Pancreas (tissue), 10 donors: Measurements from ENCODE around the gene MACROD1. TPM values are rescaled to one million over a fixed set of nuclear protein-coding genes. Genes with fewer than 3 reads are reported as not detected.
A peak's percentile ranks its signal among the peaks of the same experiment; 100 is the strongest.

Source experiments
- ATAC-seq, 4 donors: fragments of 200-7000 bp; cut with Tn5 transposase; one replicate each; pipeline versions ENCODE4 v1.8.0 to v1.9.1; 2020; ENCODE audit warnings: mild to moderate bottlenecking in 4 of 4, moderate library complexity in 4 of 4
- DNase-seq, 6 donors: peaks; one replicate each; pipeline ENCODE4 v3.0.0-alpha.2; 2020
- FAIRE-seq: peaks from 2 replicates; lab custom pipeline; 2012; peaks lifted over from hg19 to GRCh38; lab: Jason Lieb, UNC
- H3K27ac ChIP-seq, 4 donors: fragments of 200-600 bp; sonication (generic); 1 replicate in 3 of 4; 2 replicates in 1 of 4; pipeline versions ENCODE4 v1.5.0 to v1.8.0; 2020
- H3K27me3 ChIP-seq, 4 donors: fragments of 200-600 bp; one replicate each; pipeline ENCODE4 v1.8.0; 2021
- H3K36me3 ChIP-seq, 3 donors: fragments of 200-600 bp; sonication (generic) in 1 of 3; one replicate each; pipeline versions ENCODE4 v1.5.0 to v1.8.0; 2020 to 2021
- H3K4me1 ChIP-seq, 3 donors: fragments of 200-600 bp; one replicate each; pipeline ENCODE4 v1.8.0; 2021
- H3K4me3 ChIP-seq, 4 donors: fragments of 200-600 bp; sonication (generic) in 2 of 4; one replicate each; pipeline versions ENCODE4 v1.5.0 to v1.8.0; 2020 to 2021
- H3K9me3 ChIP-seq, 4 donors: fragments of 200-600 bp; one replicate each; pipeline ENCODE4 v1.8.0; 2021
- WGBS, 2 donors: extraction: QIAGEN DNeasy Blood & Tissue Kit; methylation state at CpG; one replicate each; pipeline ENCODE4 v1.1.7; 2013; 5-methylcytosine and 5-hydroxymethylcytosine counted together
- intact Hi-C, 3 donors: fragments of 100-400 bp; cut with DNase I; formaldehyde crosslinking; loops; one replicate each; pipeline versions ENCODE4 v1.11.1 to v1.14.2; 2022
- polyA plus RNA-seq, 2 donors: library from polyadenylated mRNA; stranded (reverse); fragments of 200-250 nt; gene quantifications; one replicate each; pipeline ENCODE4 v1.2.3, GENCODE V29; 2013
- total RNA-seq, 6 donors: library from RNA; stranded (reverse); fragmentation: NEBNext Ultra II Directional in 4 of 6; extraction: Animal tissue kit (Norgen Biotek cat#: 25700) in 4 of 6; gene quantifications; one replicate each; pipeline versions ENCODE4 v1.2.1 to v1.2.4, GENCODE V29; 2021 to 2023
- TF ChIP-seq, protein P1 (sequence below), 4 donors: fragments of 200-600 bp; sonication (generic) in 3 of 4; IDR thresholded peaks; one replicate each; pipeline versions ENCODE4 v1.5.0 to v1.8.0; 2021; ENCODE audit warnings: antibody characterized with exemption in 4 of 4
- donor health status: healthy with polysubstance abuse.
- donor health status: DM: no; HTN: no; CAD: no; lungs with moderate emphysema.
- donor health status: DM: no; HTN: no; CAD: no.
- donor health status: control.
- donor health status: control.
- donor health status: Bipolar disorder and iron deficiency.
- donor health status: DM: yes; HTN: yes; CAD: no.
- donor health status: DM: no; HTN: no; CAD: no.
- donor health status: DM: no; HTN: no; CAD: no.
- donor health status: DM: yes; HTN: yes; CAD: no.

The MACROD1 gene
- total and polyA plus RNA-seq, 8 donors = 26.0 to 126 (median 34.8) TPM

DNA sequence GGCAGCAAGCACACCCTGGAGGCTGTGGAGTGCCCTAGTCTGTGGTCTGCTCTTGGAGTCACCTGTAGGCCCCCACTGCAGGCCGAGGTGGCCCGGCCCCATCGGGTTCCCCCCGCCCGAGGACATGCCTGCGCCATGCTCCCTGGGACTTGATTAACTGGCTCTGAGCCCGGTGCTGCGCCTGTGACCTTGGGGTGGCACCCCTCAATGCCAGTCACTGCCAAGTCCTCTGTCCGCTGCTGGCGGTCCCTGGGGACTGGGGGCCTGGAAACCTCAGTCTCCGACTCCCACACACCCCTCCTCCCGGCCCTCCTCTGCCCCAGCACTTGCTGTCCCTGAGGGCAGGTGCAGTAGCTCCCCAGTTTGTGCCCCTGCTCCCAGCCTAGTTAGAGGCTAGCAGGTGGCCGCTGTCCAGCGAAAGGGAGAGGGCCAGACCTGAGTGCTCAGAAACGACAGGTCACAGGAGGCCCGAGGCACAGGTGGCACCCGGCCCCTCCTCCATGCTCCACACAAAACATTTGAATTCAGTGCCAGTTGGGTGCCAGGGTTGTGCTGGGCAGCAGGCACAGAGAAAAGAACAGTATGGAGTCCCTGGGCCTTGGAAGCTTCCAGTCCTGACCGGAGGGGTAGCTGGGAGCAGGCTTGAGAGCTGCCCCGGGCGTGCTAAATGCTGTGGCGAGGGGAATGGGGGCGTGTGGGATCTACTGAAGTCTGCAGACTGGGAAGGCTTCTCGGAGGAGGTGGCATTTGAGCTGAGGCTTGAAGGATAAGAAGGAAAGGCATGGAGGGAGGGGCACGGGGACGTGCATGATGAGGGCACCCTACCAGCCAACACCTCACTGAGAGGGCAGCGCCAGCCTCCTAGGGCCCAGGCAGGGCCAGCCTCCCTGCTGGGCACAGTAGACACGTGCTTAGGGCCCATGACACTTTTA lies 146.5 kb downstream of the MACROD1 start:
- no peak for FAIRE-seq
- intact Hi-C loops = no loop called here
- Histone ChIP-seq H3K27ac (no peak overlapping the region), H3K27me3 (no peaks in the 10 kb centered on the region), H3K4me1 (peaks cover 4 to 9% (median 5%) of the 10 kb centered on the region in 3 donors), H3K9me3 (no peaks in the 10 kb centered on the region), H3K36me3 (no peaks in the 10 kb centered on the region), H3K4me3 (no peak overlapping the region)
- WGBS, 2 donors = 40 to 41% methylated on average over 26 to 27 of the region's 27 CpGs
- peak in 4 of 6 donors; percentile 51 to 86 (median 66) for DNase-seq
- peak; percentile 26 to 75 (median 54) for ATAC-seq
- TF ChIP-seq, protein P1, sequence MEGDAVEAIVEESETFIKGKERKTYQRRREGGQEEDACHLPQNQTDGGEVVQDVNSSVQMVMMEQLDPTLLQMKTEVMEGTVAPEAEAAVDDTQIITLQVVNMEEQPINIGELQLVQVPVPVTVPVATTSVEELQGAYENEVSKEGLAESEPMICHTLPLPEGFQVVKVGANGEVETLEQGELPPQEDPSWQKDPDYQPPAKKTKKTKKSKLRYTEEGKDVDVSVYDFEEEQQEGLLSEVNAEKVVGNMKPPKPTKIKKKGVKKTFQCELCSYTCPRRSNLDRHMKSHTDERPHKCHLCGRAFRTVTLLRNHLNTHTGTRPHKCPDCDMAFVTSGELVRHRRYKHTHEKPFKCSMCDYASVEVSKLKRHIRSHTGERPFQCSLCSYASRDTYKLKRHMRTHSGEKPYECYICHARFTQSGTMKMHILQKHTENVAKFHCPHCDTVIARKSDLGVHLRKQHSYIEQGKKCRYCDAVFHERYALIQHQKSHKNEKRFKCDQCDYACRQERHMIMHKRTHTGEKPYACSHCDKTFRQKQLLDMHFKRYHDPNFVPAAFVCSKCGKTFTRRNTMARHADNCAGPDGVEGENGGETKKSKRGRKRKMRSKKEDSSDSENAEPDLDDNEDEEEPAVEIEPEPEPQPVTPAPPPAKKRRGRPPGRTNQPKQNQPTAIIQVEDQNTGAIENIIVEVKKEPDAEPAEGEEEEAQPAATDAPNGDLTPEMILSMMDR (IDR thresholded peaks at IDR 0.05) = no peak

- intact Hi-C loops = no loop called here
- 69 to 75% methylated on average over 7 to 8 of the region's 8 CpGs for WGBS, 2 donors
- Histone ChIP-seq H3K4me1 (peaks cover 4 to 9% (median 5%) of the 10 kb centered on the region in 3 donors), H3K9me3 (no peaks in the 10 kb centered on the region), H3K36me3 (no peaks in the 10 kb centered on the region), H3K27me3 (no peaks in the 10 kb centered on the region), H3K27ac (no peak overlapping the region), H3K4me3 (no peak overlapping the region)
- TF ChIP-seq, protein P1 (IDR thresholded peaks at IDR 0.05) = no peak
- DNase-seq = peak in 2 of 6 donors; percentile 34 to 75
- FAIRE-seq = no peak
- peak; percentile 10 to 47 (median 30) for ATAC-seq
Observed at GRCh38 chr11:64018310-64018709, 147.6 kb downstream of the MACROD1 start.

GRCh38 chr11:64017945-64018224 lies 148.0 kb downstream of the MACROD1 start:
- Histone ChIP-seq H3K4me1 (peaks cover 4 to 9% (median 5%) of the 10 kb centered on the region in 3 donors), H3K36me3 (no peaks in the 10 kb centered on the region), H3K27ac (no peak overlapping the region), H3K27me3 (no peaks in the 10 kb centered on the region), H3K4me3 (no peak overlapping the region), H3K9me3 (no peaks in the 10 kb centered on the region)
- 75 to 77% methylated on average over 6 to 7 of the region's 7 CpGs for WGBS, 2 donors
- intact Hi-C loops = no loop called here
- FAIRE-seq (no peak), ATAC-seq (no peak), DNase-seq (peak in 2 of 6 donors; percentile 25 to 83)
- TF ChIP-seq, protein P1 (IDR thresholded peaks at IDR 0.05) = no peak

DNA sequence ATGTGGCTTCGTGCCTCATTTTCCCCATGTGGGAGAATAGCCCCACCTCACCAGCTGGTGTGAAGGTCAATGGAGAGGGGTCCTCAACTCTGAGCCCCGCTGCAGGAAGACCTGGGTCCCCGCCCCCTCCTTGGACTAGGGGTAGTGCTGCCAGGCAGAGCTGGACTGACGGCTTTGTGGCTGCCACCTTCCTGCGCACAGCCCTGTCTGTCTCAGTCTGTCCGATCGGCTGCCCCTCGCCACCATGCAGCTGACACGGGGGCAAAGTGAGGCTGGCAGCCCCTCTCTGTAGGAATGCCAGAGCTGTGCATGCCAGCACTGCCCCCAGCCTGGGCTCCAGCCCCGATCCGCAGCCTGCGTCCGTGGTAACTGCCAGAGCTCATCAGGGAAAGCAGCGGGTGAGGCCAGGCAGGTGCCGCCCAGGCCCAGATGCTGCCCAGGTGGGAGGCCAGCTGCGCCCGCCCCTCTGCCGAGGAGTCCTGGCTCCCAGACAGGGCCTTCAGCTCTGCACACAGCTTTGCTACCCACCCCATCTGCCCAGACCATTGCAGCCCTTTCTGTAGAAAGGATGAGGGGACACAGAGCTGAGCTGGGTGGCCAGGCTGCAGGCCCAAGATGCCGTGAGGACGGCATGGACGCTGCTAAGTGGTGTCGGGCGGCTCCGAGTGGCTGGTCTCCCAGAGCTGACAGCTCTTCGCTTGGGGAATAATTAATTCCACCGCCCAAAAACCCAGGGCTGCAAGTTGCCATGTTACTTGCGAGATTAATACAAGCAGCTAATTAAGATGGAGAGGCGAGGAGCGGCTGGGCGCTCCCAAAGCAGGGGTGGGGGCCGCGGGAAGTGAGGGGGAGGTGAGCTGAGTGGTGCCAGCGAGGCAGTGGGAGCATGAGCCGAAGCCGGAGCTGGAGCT lies 149.7 kb downstream of the MACROD1 start:
- no peak for ATAC-seq
- no peaks in the 10 kb centered on the region for H3K9me3 ChIP-seq
- WGBS, 2 donors = 93 to 94% methylated on average over 31 to 35 of the region's 35 CpGs
- H3K4me3 ChIP-seq = no peak overlapping the region
- DNase-seq = peak in 1 of 6 donors; percentile 68
- H3K27me3 ChIP-seq = no peaks in the 10 kb centered on the region
- H3K27ac ChIP-seq = no peak overlapping the region
- H3K4me1 ChIP-seq = peaks cover 4 to 9% (median 5%) of the 10 kb centered on the region in 3 donors
- no peaks in the 10 kb centered on the region for H3K36me3 ChIP-seq
- FAIRE-seq = no peak
- TF ChIP-seq, protein P1 (IDR thresholded peaks at IDR 0.05) = no peak
- intact Hi-C loops = no loop called here
